ENCODE measurements around the gene TATDN2. TPM values are rescaled to one million over a fixed set of nuclear protein-coding genes. Genes with fewer than 3 reads are reported as not detected.

The TATDN2 gene
- total and polyA plus RNA-seq, 2 donors from 2014 or later: 15.5 to 31.8 TPM

- no peaks in the 10 kb centered on the region for H3K27me3 ChIP-seq (ENCODE audit: control insufficient read depth, insufficient read depth, low read length)
- no peak overlapping the region for H3K4me3 ChIP-seq (ENCODE audit: low read length in 3 of 3)
- FAIRE-seq: no peak
- no peak overlapping the region for H3K9ac ChIP-seq (ENCODE audit: low read length in 3 of 3)
- no peak for TF ChIP-seq CTCF (IDR thresholded peaks at IDR 0.05; ENCODE audit: borderline replicate concordance, extremely low read depth, insufficient read depth)
- no peak for DNase-seq
- H3K27ac ChIP-seq (ENCODE audit: low read depth in 2 of 2, low read length in 2 of 2): no peak overlapping the region
- H3K4me1 ChIP-seq (ENCODE audit: control insufficient read depth in 2 of 3, insufficient read depth in 2 of 3, low read depth in 1 of 3, low read length in 3 of 3): peaks cover 0 to 7% (median 5%) of the 10 kb centered on the region in 3 donors
- H3K9me3 ChIP-seq (ENCODE audit: control insufficient read depth in 2 of 3, insufficient read depth in 1 of 3, low read length in 3 of 3): no peaks in the 10 kb centered on the region
- intact Hi-C loops (cut with DNase I): no loop called here
- H3K36me3 ChIP-seq (ENCODE audit: control insufficient read depth in 2 of 3, insufficient read depth in 3 of 3, low read length in 3 of 3): peaks cover 0 to 14% (median 6%) of the 10 kb centered on the region in 3 donors
Measured at GRCh38 chr3:10260211-10260701, 12.0 kb downstream of the TATDN2 start.

GRCh38 chr3:10262027-10262426 is 13.8 kb downstream of the TATDN2 start:
- H3K4me3 ChIP-seq (ENCODE audit: low read length in 3 of 3): no peak overlapping the region
- H3K9me3 ChIP-seq (ENCODE audit: control insufficient read depth in 2 of 3, insufficient read depth in 1 of 3, low read length in 3 of 3): no peaks in the 10 kb centered on the region
- H3K9ac ChIP-seq (ENCODE audit: low read length in 3 of 3): no peak overlapping the region
- no peak for DNase-seq
- intact Hi-C loops (cut with DNase I): no loop called here
- TF ChIP-seq CTCF (IDR thresholded peaks at IDR 0.05; ENCODE audit: borderline replicate concordance, extremely low read depth, insufficient read depth): no peak
- peaks cover 0 to 15% (median 7%) of the 10 kb centered on the region in 3 donors for H3K4me1 ChIP-seq (ENCODE audit: control insufficient read depth in 2 of 3, insufficient read depth in 2 of 3, low read depth in 1 of 3, low read length in 3 of 3)
- H3K36me3 ChIP-seq (ENCODE audit: control insufficient read depth in 2 of 3, insufficient read depth in 3 of 3, low read length in 3 of 3): peaks cover 0 to 14% (median 11%) of the 10 kb centered on the region in 3 donors
- H3K27me3 ChIP-seq (ENCODE audit: control insufficient read depth, insufficient read depth, low read length): no peaks in the 10 kb centered on the region
- H3K27ac ChIP-seq (ENCODE audit: low read depth in 2 of 2, low read length in 2 of 2): no peak overlapping the region
- no peak for FAIRE-seq

GRCh38 chr3:10263646-10264363 is 15.5 kb downstream of the TATDN2 start:
- peak; percentile 32 for TF ChIP-seq CTCF (IDR thresholded peaks at IDR 0.05; ENCODE audit: borderline replicate concordance, extremely low read depth, insufficient read depth)
- H3K9me3 ChIP-seq (ENCODE audit: control insufficient read depth in 2 of 3, insufficient read depth in 1 of 3, low read length in 3 of 3): no peaks in the 10 kb centered on the region
- FAIRE-seq (no peak), DNase-seq (peak in 4 of 5 donors; percentile 48 to 74 (median 62))
- H3K27ac ChIP-seq (ENCODE audit: low read depth in 2 of 2, low read length in 2 of 2): peak overlapping the region in 1 of 2 donors; percentile 27
- H3K27me3 ChIP-seq (ENCODE audit: control insufficient read depth, insufficient read depth, low read length): no peaks in the 10 kb centered on the region
- peaks cover 0 to 14% (median 11%) of the 10 kb centered on the region in 3 donors for H3K36me3 ChIP-seq (ENCODE audit: control insufficient read depth in 2 of 3, insufficient read depth in 3 of 3, low read length in 3 of 3)
- H3K9ac ChIP-seq (ENCODE audit: low read length in 3 of 3): peak overlapping the region in 1 of 3 donors; percentile 44
- H3K4me3 ChIP-seq (ENCODE audit: low read length in 3 of 3): no peak overlapping the region
- intact Hi-C loops (cut with DNase I): no loop called here
- H3K4me1 ChIP-seq (ENCODE audit: control insufficient read depth in 2 of 3, insufficient read depth in 2 of 3, low read depth in 1 of 3, low read length in 3 of 3): peaks cover 0 to 15% (median 7%) of the 10 kb centered on the region in 3 donors

Data from kidney (tissue), 14 donors.